A549 (cell line): ENCODE measurements around the gene NKG7. TPM values are rescaled to one million over a fixed set of nuclear protein-coding genes. Genes with fewer than 3 reads are reported as not detected.

Experiments used
- ATAC-seq, 2 experiments: fragments of 200-7000 bp in 1 of 2; fragments of >200 bp in 1 of 2; cut with Nextera tagmentation in 1 of 2; cut with Tn5 transposase in 1 of 2; 3 replicates each; pipeline versions ENCODE4 v1.8.0 to v1.9.1; 2018 to 2020; ENCODE audit warnings: mild to moderate bottlenecking in 1 of 2, moderate library complexity in 1 of 2
- CTCF ChIA-PET: fragments of 300-600 bp; sonication (Branson Sonifier 250); formaldehyde crosslinking; extraction: SDS; loops from one replicate; lab custom pipeline; 2021; ENCODE audit warnings: antibody characterized with exemption, inconsistent platforms; lab: Yijun Ruan, JAX
- POLR2A ChIA-PET: fragments of 350-600 bp; formaldehyde crosslinking; extraction: SDS; loops from one replicate; lab custom pipeline; 2021; ENCODE audit warnings: antibody characterized with exemption, inconsistent platforms; lab: Yijun Ruan, JAX
- DNase-seq, 2 experiments: peaks; one replicate each; pipeline versions ENCODE4 v3.0.0 to v3.0.0-alpha.2; 2011 to 2016; ENCODE audit warnings: low read depth in 1 of 2, low spot score in 1 of 2
- FAIRE-seq: peaks from 2 replicates; lab custom pipeline; 2011; peaks lifted over from hg19 to GRCh38; lab: Jason Lieb, UNC
- H3K27ac ChIP-seq, 2 experiments: fragments of >200 bp; sonication (Bioruptor Twin); formaldehyde crosslinking; 3 replicates each; pipeline ENCODE4 v1.5.1; 2016 to 2017
- H3K4me1 ChIP-seq: fragments of >200 bp; sonication (Bioruptor Twin); formaldehyde crosslinking; 3 replicates; pipeline ENCODE4 v1.6.1; 2016
- H3K4me2 ChIP-seq: fragments of >200 bp; sonication (Bioruptor Twin); formaldehyde crosslinking; 3 replicates; pipeline ENCODE4 v1.6.1; 2016
- H3K4me3 ChIP-seq: fragments of >200 bp; sonication (Bioruptor Twin); formaldehyde crosslinking; 3 replicates; pipeline ENCODE4 v1.5.1; 2016
- H3K9me3 ChIP-seq: fragments of >200 bp; sonication (Bioruptor Twin); formaldehyde crosslinking; 3 replicates; pipeline ENCODE4 v1.6.1; 2016
- BCL3 ChIP-seq: fragments of >200 bp; sonication (Bioruptor Twin); formaldehyde crosslinking; IDR thresholded peaks from 3 replicates; pipeline ENCODE4 v1.6.1; 2016
- CBX8 ChIP-seq: fragments of 200-600 bp; sonication (generic); IDR thresholded peaks from 2 replicates; pipeline ENCODE4 v1.6.1; 2016
- CTCF ChIP-seq: fragments of >200 bp; sonication (Bioruptor Twin); formaldehyde crosslinking; IDR thresholded peaks from 3 replicates; pipeline ENCODE4 v1.5.1; 2016
- E2F6 ChIP-seq: IDR thresholded peaks from 2 replicates; pipeline ENCODE4 v1.6.1; 2012; ENCODE audit warnings: low read depth, borderline replicate concordance
- ESRRA ChIP-seq: fragments of 150-350 bp; IDR thresholded peaks from 2 replicates; pipeline ENCODE4 v1.6.1; 2014; ENCODE audit warnings: mild to moderate bottlenecking, low read length, borderline replicate concordance
- FOSL2 ChIP-seq, 2 experiments: fragments of 450-650 bp in 1 of 2; fragments of >200 bp in 1 of 2; sonication (Bioruptor Twin) in 1 of 2; formaldehyde crosslinking; IDR thresholded peaks; 2 replicates each; pipeline versions ENCODE4 v1.5.0 to v1.6.1; 2016 to 2020; ENCODE audit warnings: mild to moderate bottlenecking in 1 of 2, moderate library complexity in 1 of 2
- FOXS1 ChIP-seq: fragments of 250-450 bp; sonication (Bioruptor Pico); IDR thresholded peaks from 2 replicates; pipeline ENCODE4 v1.5.0; 2020; ENCODE audit warnings: mild to moderate bottlenecking, moderate library complexity
- GATA3 ChIP-seq: IDR thresholded peaks from 2 replicates; pipeline ENCODE4 v1.6.1; 2012; ENCODE audit warnings: borderline replicate concordance
- HES2 ChIP-seq: fragments of >200 bp; sonication (Bioruptor Twin); formaldehyde crosslinking; IDR thresholded peaks from 2 replicates; pipeline ENCODE4 v1.6.1; 2016
- HEYL ChIP-seq: fragments of 250-450 bp; sonication (Bioruptor Pico); IDR thresholded peaks from 2 replicates; pipeline ENCODE4 v1.8.0; 2021; ENCODE audit warnings: mild to moderate bottlenecking, moderate library complexity
- HOXA7 ChIP-seq: fragments of 250-450 bp; sonication (Bioruptor Pico); IDR thresholded peaks from 2 replicates; pipeline ENCODE4 v1.5.0; 2020; ENCODE audit warnings: mild to moderate bottlenecking, moderate library complexity
- HOXB13 ChIP-seq: fragments of 250-450 bp; sonication (Bioruptor Pico); IDR thresholded peaks from 2 replicates; pipeline ENCODE4 v1.5.0; 2020; ENCODE audit warnings: low read depth, mild to moderate bottlenecking, moderate library complexity
- JUN ChIP-seq, 2 experiments: fragments of >200 bp; sonication (Bioruptor Twin); formaldehyde crosslinking; IDR thresholded peaks; 2 replicates in 1 of 2; 3 replicates in 1 of 2; pipeline ENCODE4 v1.6.1; 2016 to 2017
- JUNB ChIP-seq: fragments of >200 bp; sonication (Bioruptor Twin); formaldehyde crosslinking; IDR thresholded peaks from 2 replicates; pipeline ENCODE4 v1.6.1; 2016
- KDM5A ChIP-seq: fragments of 200-600 bp; sonication (generic); IDR thresholded peaks from 2 replicates; pipeline ENCODE4 v1.6.1; 2016; ENCODE audit warnings: antibody characterized with exemption, mild to moderate bottlenecking
- MAX ChIP-seq: IDR thresholded peaks from 2 replicates; pipeline ENCODE4 v1.6.1; 2012
- MYC ChIP-seq: IDR thresholded peaks from 2 replicates; pipeline ENCODE4 v1.6.1; 2012; ENCODE audit warnings: mild to moderate bottlenecking, inconsistent platforms, low read length, improper control_type of control experiment, borderline replicate concordance
- POLR2A ChIP-seq: IDR thresholded peaks from 2 replicates; pipeline ENCODE4 v1.6.1; 2012; ENCODE audit warnings: mild to moderate bottlenecking, low read length
- RAD21 ChIP-seq, 2 experiments: fragments of >200 bp in 1 of 2; sonication (Bioruptor Twin) in 1 of 2; formaldehyde crosslinking in 1 of 2; IDR thresholded peaks in 1 of 2; conservative IDR thresholded peaks in 1 of 2; 2 replicates in 1 of 2; 3 replicates in 1 of 2; pipeline ENCODE4 v1.6.1; 2012 to 2018; ENCODE audit warnings: inconsistent platforms in 1 of 2
- RARB ChIP-seq: fragments of 250-450 bp; sonication (Bioruptor Pico); IDR thresholded peaks from 2 replicates; pipeline ENCODE4 v1.8.0; 2021; ENCODE audit warnings: mild to moderate bottlenecking, moderate library complexity
- RCOR1 ChIP-seq: fragments of 150-350 bp; IDR thresholded peaks from 2 replicates; pipeline ENCODE4 v1.6.1; 2014; ENCODE audit warnings: antibody characterized with exemption, low read length, low read depth
- SMC3 ChIP-seq: fragments of >200 bp; sonication (Bioruptor Twin); formaldehyde crosslinking; IDR thresholded peaks from 3 replicates; pipeline ENCODE4 v1.6.1; 2018; ENCODE audit warnings: inconsistent platforms
- SREBF2 ChIP-seq: fragments of 450-650 bp; IDR thresholded peaks from 2 replicates; pipeline ENCODE4 v1.6.1; 2014; ENCODE audit warnings: mild to moderate bottlenecking, moderate library complexity
- TFCP2L1 ChIP-seq: fragments of 250-450 bp; sonication (Bioruptor Pico); IDR thresholded peaks from 2 replicates; pipeline ENCODE4 v1.5.0; 2021; ENCODE audit warnings: mild to moderate bottlenecking
- ZC3H11A ChIP-seq: fragments of 450-650 bp; IDR thresholded peaks from 2 replicates; pipeline ENCODE4 v1.6.1; 2014; ENCODE audit warnings: antibody characterized with exemption, mild to moderate bottlenecking
- WGBS: methylation state at CpG from one replicate; pipeline ENCODE4 v1.1.6; 2017; ENCODE audit errors: missing lambda C conversion rate; 5-methylcytosine and 5-hydroxymethylcytosine counted together
- polyA plus RNA-seq, 4 experiments: library from polyadenylated mRNA; depleted of rRNA in 3 of 4; stranded (reverse); fragments of >200 nt; fragmentation: RNase III in 1 of 4; extraction: RNeasy Plus Mini Kit Qiagen cat#74134 plus additional on column Dnase treatment in 1 of 4; gene quantifications; 2 replicates in 3 of 4; 3 replicates in 1 of 4; pipeline ENCODE4 v1.2.3, GENCODE V29; 2011 to 2017

The NKG7 gene
- polyA plus RNA-seq, 2 of the 4 experiments (the other 2 are of a cell fraction), result not detected

- CTCF ChIA-PET, result interaction anchor here (0.6 to 5.0 kb wide), 33 partner anchors 9 to 439 kb away, joined by 3 to 46 read pairs (median 4); partner anchors contain the start of genes CLDND2, ETFB, NKG7 and SIGLEC10
- H3K9me3 ChIP-seq, result no peaks in the 10 kb centered on the region
- peak overlapping the region; percentile 84 to 90 for H3K27ac ChIP-seq
- peak; percentile 88 to 91 for DNase-seq
- peak; percentile 79 to 88 for ATAC-seq
- FAIRE-seq, result no peak
- H3K4me1 ChIP-seq, result peaks cover 32% of the 10 kb centered on the region
- TF ChIP-seq GATA3 (no peak), RAD21 (conservative IDR thresholded peaks at IDR 0.05 in 1 of 2, IDR thresholded peaks at IDR 0.05 in 1 of 2) (peak; percentile 80 to 95), RARB (no peak), JUN (IDR thresholded peaks at IDR 0.05) (peak in 1 of 2 experiments; percentile 54; a peak in 1 of 5 replicates), MAX (peak; percentile 79), RCOR1 (no peak), HEYL (CRISPR knock-in tag) (no peak), JUNB (no peak), KDM5A (peak; percentile 47; the same call in 1 of the 2 replicates), SMC3 (peak; percentile 98), POLR2A (peak; percentile 25; the same call in 1 of the 2 replicates), FOSL2 (IDR thresholded peaks at IDR 0.05) (no peak), FOSL2 (CRISPR knock-in tag; IDR thresholded peaks at IDR 0.05) (0 out of 2 replicates have a peak, but pooled peaks have one; percentile 4), SREBF2 (no peak), MYC (0 out of 2 replicates have a peak, but pooled peaks have one; percentile 44), BCL3 (no peak), FOXS1 (CRISPR knock-in tag) (no peak), HOXB13 (CRISPR knock-in tag) (no peak), E2F6 (peak; percentile 56; the same call in 1 of the 2 replicates), HES2 (no peak), CTCF (peak; percentile 97)
- POLR2A ChIA-PET, result interaction anchor here (1.0 to 2.7 kb wide), 8 partner anchors 10 to 103 kb away, joined by 3 to 59 read pairs (median 14); partner anchors contain the start of gene ETFB
- peak overlapping the region; percentile 92 for H3K4me2 ChIP-seq
- WGBS, result 5% methylated on average over 29 of the region's 43 CpGs
- peak overlapping the region; percentile 64 for H3K4me3 ChIP-seq
These were observed 33.7 kb downstream of the NKG7 start for GRCh38 chr19:51338563-51339312.

GRCh38 chr19:51337861-51338562 lies 34.4 kb downstream of the NKG7 start:
- DNase-seq (no peak), ATAC-seq (no peak), FAIRE-seq (no peak)
- WGBS, result 87% methylated on average over 19 of the region's 19 CpGs
- H3K4me1 ChIP-seq, result peaks cover 29% of the 10 kb centered on the region
- peak overlapping the region; percentile 84 to 90; a peak in 5 of 6 replicates for H3K27ac ChIP-seq
- CTCF ChIA-PET, result interaction anchor here (0.6 to 3.6 kb wide), 24 partner anchors 8 to 440 kb away, joined by 3 to 28 read pairs (median 4); partner anchors contain the start of genes CLDND2, NKG7 and SIGLEC10
- peak overlapping the region; percentile 64; the same call in 1 of the 3 replicates for H3K4me3 ChIP-seq
- H3K9me3 ChIP-seq, result no peaks in the 10 kb centered on the region
- peak overlapping the region; percentile 92 for H3K4me2 ChIP-seq
- POLR2A ChIA-PET, result interaction anchor here (2.7 kb wide), 1 partner anchor 30 kb away, joined by 59 read pairs; no protein-coding TSS in a partner anchor
- TF ChIP-seq ESRRA (no peak), POLR2A (no peak), RARB (no peak), TFCP2L1 (CRISPR knock-in tag) (no peak), ZC3H11A (no peak), CTCF (no peak), HOXA7 (CRISPR knock-in tag) (no peak), BCL3 (no peak), CBX8 (no peak), MAX (no peak), HEYL (CRISPR knock-in tag) (no peak)
